ENCODE results near the gene ATP5F1C.

Gene ATP5F1C

GRCh38 chr10:7853226-7853842 is 65.4 kb downstream of the ATP5F1C start:
- no peak for DNase-seq

- DNase-seq = no peak
Measured at GRCh38 chr10:7853890-7854289, 65.9 kb downstream of the ATP5F1C start.

GRCh38 chr10:7855205-7855604 is 67.2 kb downstream of the ATP5F1C start:
- no peak for DNase-seq

GRCh38 chr10:7856678-7857077 is 68.7 kb downstream of the ATP5F1C start:
- DNase-seq = no peak

GRCh38 chr10:7857262-7857661 is 69.3 kb downstream of the ATP5F1C start:
- no peak for DNase-seq
